Esophagus muscularis mucosa (tissue), 3 donors: Measurements from ENCODE around the gene SND1.

Experiments
- CTCF ChIP-seq, 3 experiments: fragments of 200-600 bp in 2 of 3; fragments of 450-650 bp in 1 of 3; sonication (generic) in 2 of 3; IDR thresholded peaks; one replicate each; pipeline ENCODE4 v1.5.1; 2017 to 2019; ENCODE audit warnings: antibody characterized with exemption in 3 of 3, mild to moderate bottlenecking in 2 of 3, moderate library complexity in 1 of 3
- EP300 ChIP-seq: sonication (generic); formaldehyde crosslinking; IDR thresholded peaks from one replicate; pipeline ENCODE4 v1.6.1; 2017; ENCODE audit warnings: antibody characterized with exemption

- no peak for TF ChIP-seq CTCF (IDR thresholded peaks at IDR 0.05)
- TF ChIP-seq EP300, result no peak
These were observed 74.5 kb downstream of the SND1 start for GRCh38 chr7:127726476-127726875.
